ENCODE results near the gene SLC2A6. TPM values are rescaled to one million over a fixed set of nuclear protein-coding genes. Genes with fewer than 3 reads are reported as not detected.

SLC2A6 gene
- polyA plus RNA-seq, 1 experiment, result 1.7 TPM

DNA sequence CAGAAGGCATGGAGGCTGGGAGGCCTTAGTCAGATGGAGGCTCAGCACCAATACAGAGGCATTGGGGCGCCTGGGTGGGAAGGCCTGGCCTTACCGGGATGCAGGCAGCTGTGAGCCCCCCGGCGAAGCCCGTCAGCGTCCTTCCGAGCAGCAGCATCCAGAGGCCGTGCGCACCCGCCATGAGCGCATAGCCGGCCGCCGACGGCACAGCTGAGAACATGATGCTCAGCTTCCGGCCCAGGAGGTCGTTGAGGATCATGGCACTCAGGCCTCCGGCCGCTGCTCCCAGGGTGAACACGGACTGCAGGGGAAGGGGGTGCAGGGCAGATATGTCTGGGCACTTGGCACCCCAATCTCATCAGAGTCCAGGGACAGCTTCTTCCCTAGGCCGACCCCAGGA is 2.0 kb downstream of the SLC2A6 start:
- Histone ChIP-seq H3K27ac (ENCODE audit: low read depth, low read length) (no peak overlapping the region), H3K4me3 (ENCODE audit: low read depth, low read length) (no peak overlapping the region), H3K27me3 (ENCODE audit: control insufficient read depth, insufficient read depth, low read length) (peaks cover 5% of the 10 kb centered on the region), H3K9me3 (ENCODE audit: control insufficient read depth, insufficient read depth, low read length) (no peaks in the 10 kb centered on the region; the same call in 1 of the 2 replicates)
- ChIA-PET POLR2A (no interaction called here), CTCF (no interaction called here)
- TF ChIP-seq, protein P1, sequence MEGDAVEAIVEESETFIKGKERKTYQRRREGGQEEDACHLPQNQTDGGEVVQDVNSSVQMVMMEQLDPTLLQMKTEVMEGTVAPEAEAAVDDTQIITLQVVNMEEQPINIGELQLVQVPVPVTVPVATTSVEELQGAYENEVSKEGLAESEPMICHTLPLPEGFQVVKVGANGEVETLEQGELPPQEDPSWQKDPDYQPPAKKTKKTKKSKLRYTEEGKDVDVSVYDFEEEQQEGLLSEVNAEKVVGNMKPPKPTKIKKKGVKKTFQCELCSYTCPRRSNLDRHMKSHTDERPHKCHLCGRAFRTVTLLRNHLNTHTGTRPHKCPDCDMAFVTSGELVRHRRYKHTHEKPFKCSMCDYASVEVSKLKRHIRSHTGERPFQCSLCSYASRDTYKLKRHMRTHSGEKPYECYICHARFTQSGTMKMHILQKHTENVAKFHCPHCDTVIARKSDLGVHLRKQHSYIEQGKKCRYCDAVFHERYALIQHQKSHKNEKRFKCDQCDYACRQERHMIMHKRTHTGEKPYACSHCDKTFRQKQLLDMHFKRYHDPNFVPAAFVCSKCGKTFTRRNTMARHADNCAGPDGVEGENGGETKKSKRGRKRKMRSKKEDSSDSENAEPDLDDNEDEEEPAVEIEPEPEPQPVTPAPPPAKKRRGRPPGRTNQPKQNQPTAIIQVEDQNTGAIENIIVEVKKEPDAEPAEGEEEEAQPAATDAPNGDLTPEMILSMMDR (IDR thresholded peaks at IDR 0.05; ENCODE audit: low read depth, low read length), result no peak
- DNase-seq (ENCODE audit: low read depth, low spot score), result no peak

DNA sequence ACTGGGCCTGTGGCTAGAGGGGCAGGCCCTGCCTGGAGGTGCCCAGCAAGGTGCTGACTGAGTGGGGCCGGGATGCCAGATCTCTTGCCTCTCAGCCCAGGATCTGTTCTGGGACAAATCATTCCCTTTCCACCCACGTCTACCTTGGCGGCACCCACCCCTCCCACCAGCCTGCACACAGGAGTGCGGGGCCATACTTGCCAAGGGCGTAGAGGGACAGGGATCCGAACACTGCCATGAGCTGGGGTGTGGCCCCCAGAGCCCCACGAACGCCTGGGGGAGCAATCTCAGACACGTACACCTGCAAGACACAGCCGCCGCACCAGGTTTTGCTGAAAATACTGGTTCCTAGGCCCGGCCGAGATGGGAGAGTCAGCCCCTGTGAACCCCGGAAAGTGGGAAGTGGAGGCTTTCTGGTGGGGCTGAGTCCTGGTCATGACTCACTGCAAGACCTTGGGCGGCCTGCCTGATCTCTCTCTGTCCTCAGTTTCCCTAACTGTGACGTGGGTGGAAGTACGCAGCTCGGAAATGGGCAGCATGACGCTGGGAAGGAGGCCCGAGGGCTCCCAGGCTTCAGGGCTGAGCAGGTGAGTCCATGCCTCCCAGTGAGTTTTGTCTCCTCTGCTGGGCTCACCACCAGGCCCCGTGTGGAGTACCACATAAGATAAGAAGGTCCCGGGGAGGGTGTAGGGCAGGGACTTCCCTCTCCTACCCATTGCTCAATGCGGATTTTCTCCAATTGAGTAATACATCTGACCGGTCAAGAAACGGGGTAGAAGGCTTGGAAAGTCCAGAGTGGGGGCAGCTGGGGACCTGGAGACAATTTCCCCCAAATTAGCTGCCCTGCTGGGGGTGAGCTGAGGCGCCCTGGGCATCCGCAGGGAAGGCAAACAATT is 2.6 kb downstream of the SLC2A6 start:
- H3K9me3 ChIP-seq (ENCODE audit: control insufficient read depth, insufficient read depth, low read length), result no peaks in the 10 kb centered on the region; the same call in 1 of the 2 replicates
- peaks cover 5% of the 10 kb centered on the region for H3K27me3 ChIP-seq (ENCODE audit: control insufficient read depth, insufficient read depth, low read length)
- TF ChIP-seq, protein P1 (IDR thresholded peaks at IDR 0.05; ENCODE audit: low read depth, low read length), result no peak
- no peak overlapping the region for H3K4me3 ChIP-seq (ENCODE audit: low read depth, low read length)
- H3K27ac ChIP-seq (ENCODE audit: low read depth, low read length), result no peak overlapping the region
- DNase-seq (ENCODE audit: low read depth, low spot score), result no peak
- ChIA-PET CTCF (no interaction called here), POLR2A (no interaction called here)

DNA sequence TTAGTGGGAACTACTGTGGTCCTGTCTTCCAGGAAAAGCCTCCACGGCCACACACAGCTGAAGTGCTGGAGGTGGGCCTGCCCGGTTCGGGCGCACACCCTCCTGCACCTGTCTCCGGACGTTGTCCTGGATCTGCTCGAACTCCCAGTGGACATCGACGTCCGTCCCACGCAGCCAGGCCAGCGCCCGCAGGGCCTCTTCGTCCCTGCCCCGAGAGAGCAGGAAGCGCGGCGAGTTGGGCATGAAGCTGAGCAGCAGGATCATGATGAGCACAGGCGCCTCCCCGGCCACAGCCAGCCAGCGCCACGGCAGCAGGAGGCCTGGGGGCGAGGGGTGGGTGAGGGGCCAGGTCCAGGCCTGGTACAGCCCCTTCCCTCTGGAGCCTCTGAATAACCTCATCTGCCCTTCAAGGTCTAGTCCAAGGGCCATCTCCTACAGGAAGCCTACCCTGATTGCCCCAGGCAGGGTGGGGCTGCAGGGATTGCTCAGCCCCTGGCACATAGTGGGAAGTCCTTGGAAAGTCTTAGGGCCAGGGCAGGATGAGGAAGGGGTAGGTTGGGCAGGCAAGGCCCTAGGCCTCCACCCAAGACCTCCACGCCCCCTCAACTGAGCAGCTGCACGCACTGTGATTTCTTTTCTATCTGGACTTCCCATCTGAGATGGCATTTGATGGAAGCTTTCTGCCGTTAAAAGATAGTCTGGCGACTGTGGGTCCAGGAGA is 3.4 kb downstream of the SLC2A6 start:
- no peaks in the 10 kb centered on the region; the same call in 1 of the 2 replicates for H3K9me3 ChIP-seq (ENCODE audit: control insufficient read depth, insufficient read depth, low read length)
- H3K27ac ChIP-seq (ENCODE audit: low read depth, low read length), result no peak overlapping the region
- ChIA-PET POLR2A (no interaction called here), CTCF (interaction anchor here (0.6 to 1.8 kb wide), 2 partner anchors 11 to 16 kb away, joined by 3 to 4 read pairs; partner anchors contain the start of gene CACFD1)
- H3K27me3 ChIP-seq (ENCODE audit: control insufficient read depth, insufficient read depth, low read length), result peaks cover 4% of the 10 kb centered on the region
- TF ChIP-seq, protein P1 (IDR thresholded peaks at IDR 0.05; ENCODE audit: low read depth, low read length), result no peak
- H3K4me3 ChIP-seq (ENCODE audit: low read depth, low read length), result no peak overlapping the region
- no peak for DNase-seq (ENCODE audit: low read depth, low spot score)

DNA sequence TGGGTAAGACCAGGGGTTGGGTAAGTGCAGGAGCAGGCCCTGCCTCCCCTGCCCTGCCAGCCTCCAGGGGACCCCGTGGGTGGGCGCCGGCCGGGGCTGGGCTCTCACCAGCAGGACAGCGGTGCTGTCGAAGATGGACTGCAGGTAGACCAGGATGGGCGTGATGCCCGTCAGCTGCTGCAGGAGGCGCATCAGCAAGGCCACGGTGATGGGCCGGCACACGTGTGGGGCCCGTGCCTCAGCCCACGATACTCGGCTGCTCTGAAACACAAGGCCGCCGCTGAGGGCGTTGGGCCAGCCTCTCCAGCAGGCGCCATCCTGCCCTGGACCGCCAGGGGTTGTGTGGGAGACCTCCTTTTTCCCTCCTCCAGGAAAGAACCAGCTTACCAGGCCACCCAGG is 4.0 kb downstream of the SLC2A6 start:
- DNase-seq (ENCODE audit: low read depth, low spot score), result no peak
- TF ChIP-seq, protein P1 (IDR thresholded peaks at IDR 0.05; ENCODE audit: low read depth, low read length), result no peak
- Histone ChIP-seq H3K27ac (ENCODE audit: low read depth, low read length) (no peak overlapping the region), H3K27me3 (ENCODE audit: control insufficient read depth, insufficient read depth, low read length) (peaks cover 4% of the 10 kb centered on the region), H3K4me3 (ENCODE audit: low read depth, low read length) (no peak overlapping the region), H3K9me3 (ENCODE audit: control insufficient read depth, insufficient read depth, low read length) (no peaks in the 10 kb centered on the region; the same call in 1 of the 2 replicates)
- CTCF ChIA-PET, result interaction anchor here (0.6 to 1.8 kb wide), 2 partner anchors 12 to 15 kb away, joined by 3 to 4 read pairs; partner anchors contain the start of gene CACFD1
- POLR2A ChIA-PET, result no interaction called here

Measured in AG04450 (cell line).